Omental fat pad (tissue), 4 donors: ENCODE measurements around the gene DCHS2. TPM values are rescaled to one million over a fixed set of nuclear protein-coding genes. Genes with fewer than 3 reads are reported as not detected.
"Not testable (repeated sequence)": the region's sequence is repeated elsewhere in the genome, so short reads cannot be mapped to it uniquely, and the experiment has no call there.

Experiments used
- ATAC-seq: fragments of 150-250 bp; one replicate; pipeline ENCODE4 v1.9.1; 2016; ENCODE audit warnings: mild to moderate bottlenecking, moderate library complexity; ENCODE audit not compliant: low FRiP score
- DNase-seq: peaks from one replicate; pipeline ENCODE4 v3.0.0-alpha.2; 2019; ENCODE audit warnings: low spot score
- CTCF ChIP-seq, 3 donors: fragments of 450-650 bp; IDR thresholded peaks; one replicate each; pipeline ENCODE4 v1.5.1; 2016 to 2017; ENCODE audit warnings: antibody characterized with exemption in 3 of 3, mild to moderate bottlenecking in 3 of 3, moderate library complexity in 2 of 3
- total RNA-seq, 4 donors: library from RNA; depleted of rRNA; stranded (reverse); fragments of >200 nt; gene quantifications; one replicate each; pipeline ENCODE4 v1.1.0, GENCODE V29; 2016

Gene DCHS2
- total RNA-seq, 4 donors from 2014 or later: 0.06 to 2.0 (median 0.72) TPM

- no peak for TF ChIP-seq CTCF (IDR thresholded peaks at IDR 0.05)
- ATAC-seq: no peak
- DNase-seq: no peak
Measured at GRCh38 chr4:154222875-154223274, 268.7 kb downstream of the DCHS2 start.

- ATAC-seq: no peak
- no peak for TF ChIP-seq CTCF (IDR thresholded peaks at IDR 0.05)
- no peak for DNase-seq
Measured at GRCh38 chr4:154218051-154218450, 273.5 kb downstream of the DCHS2 start.

- ATAC-seq, DNase-seq: not testable (repeated sequence)
Measured at GRCh38 chr4:154217384-154217783, 274.2 kb downstream of the DCHS2 start.

- TF ChIP-seq CTCF (IDR thresholded peaks at IDR 0.05): no peak
- ATAC-seq (no peak), DNase-seq (no peak)
Measured at GRCh38 chr4:154211506-154211905, 280.1 kb downstream of the DCHS2 start.

- no peak for TF ChIP-seq CTCF (IDR thresholded peaks at IDR 0.05)
- DNase-seq (no peak), ATAC-seq (no peak)
Measured at GRCh38 chr4:154208424-154208823, 283.2 kb downstream of the DCHS2 start.

- no peak for TF ChIP-seq CTCF (IDR thresholded peaks at IDR 0.05)
- no peak for ATAC-seq
- DNase-seq: no peak
Measured at GRCh38 chr4:154205471-154205870, 286.1 kb downstream of the DCHS2 start.

GRCh38 chr4:154194649-154195048 lies 296.9 kb downstream of the DCHS2 start:
- ATAC-seq (no peak), DNase-seq (no peak)
- no peak for TF ChIP-seq CTCF (IDR thresholded peaks at IDR 0.05)

- no peak for DNase-seq
- no peak for TF ChIP-seq CTCF (IDR thresholded peaks at IDR 0.05)
- no peak for ATAC-seq
Measured at GRCh38 chr4:154192585-154192984, 299.0 kb downstream of the DCHS2 start.
